ENCODE data around the gene GNG7.
A peak's percentile ranks its signal among the peaks of the same experiment; 100 is the strongest.
"Not testable (repeated sequence)": the region's sequence is repeated elsewhere in the genome, so short reads cannot be mapped to it uniquely, and the experiment has no call there.

Gene GNG7

DNA sequence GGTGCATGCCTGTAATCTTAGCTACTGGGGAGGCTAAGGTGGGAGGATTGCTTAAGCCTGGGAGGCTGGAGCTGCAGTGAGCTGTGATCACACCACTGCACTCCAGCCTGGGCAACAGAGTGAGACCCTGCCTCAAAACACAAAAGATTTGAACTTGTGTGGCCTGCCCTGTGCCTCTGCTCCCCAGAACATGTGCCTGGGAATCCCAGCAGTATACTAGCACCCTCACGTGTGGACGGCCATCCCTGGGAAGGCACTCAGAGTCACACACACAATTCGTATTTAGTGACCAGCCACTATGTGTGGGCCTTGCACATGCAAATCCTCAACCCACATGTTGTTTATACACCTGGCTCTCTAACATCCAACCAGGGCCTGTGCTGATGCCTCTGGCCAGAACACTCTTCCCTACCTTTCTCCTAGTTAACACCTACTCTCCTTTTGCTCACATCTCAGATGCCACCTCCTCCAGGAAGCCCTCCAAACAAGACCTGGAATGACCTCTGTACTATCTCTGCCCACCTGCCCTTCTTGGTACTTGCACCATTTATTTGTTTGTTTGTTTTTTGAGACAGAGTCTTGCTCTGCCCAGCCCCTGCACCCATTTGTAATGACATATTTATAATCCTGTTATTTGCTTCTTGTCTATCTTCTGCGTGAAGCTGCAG, 218.9 kb downstream of the GNG7 start:
- DNase-seq (ENCODE audit: low spot score): no peak

DNA sequence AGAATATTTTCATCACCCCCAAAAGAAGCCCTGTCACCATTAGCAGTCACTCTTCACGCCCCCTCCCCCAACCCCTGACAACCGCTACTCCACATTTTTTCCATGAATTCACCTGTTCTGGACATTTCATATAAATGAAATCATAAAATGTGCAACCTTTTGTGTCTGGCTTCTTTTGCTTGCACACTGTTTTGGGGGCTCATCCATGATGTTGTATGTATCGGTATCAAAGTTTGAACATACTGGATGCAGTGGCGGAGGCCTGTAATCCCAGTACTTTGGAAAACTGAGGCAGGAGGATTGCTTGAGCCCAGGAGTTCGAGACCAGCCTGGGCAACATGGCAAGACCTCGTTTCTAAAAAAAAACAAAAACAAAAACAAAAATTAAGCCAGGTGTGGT, 219.4 kb downstream of the GNG7 start:
- DNase-seq (ENCODE audit: low spot score): no peak

DNA sequence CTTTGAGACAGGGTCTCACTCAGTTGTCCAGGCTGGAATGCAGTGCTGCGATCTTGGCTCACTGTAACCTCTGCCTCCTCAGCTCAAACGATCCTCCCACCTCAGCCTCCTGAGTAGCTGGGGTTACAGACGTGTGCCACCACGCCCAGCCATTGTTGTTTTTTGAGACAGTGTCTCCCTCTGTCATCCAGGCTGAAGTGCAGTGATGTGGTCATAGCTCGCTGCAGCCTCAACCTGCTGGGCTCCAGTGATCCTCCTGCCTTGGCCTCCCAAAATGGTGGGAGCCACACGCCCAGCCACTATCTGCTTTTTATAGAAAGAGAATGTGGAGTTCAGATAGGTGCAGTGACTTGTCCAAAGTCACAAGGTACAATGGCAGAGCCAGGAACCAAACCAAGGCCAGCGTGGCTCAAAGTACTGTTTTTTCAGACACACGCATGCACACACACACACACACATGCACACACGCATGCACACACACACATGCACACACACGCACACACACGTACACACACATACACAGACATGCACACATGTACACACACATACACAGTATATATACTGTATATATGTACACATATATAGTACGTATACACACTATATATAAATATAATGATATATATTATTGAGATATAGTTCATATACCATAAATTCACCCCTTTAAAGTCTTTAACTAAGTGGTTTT, 220.0 kb downstream of the GNG7 start:
- no peak for DNase-seq (ENCODE audit: low spot score)

DNA sequence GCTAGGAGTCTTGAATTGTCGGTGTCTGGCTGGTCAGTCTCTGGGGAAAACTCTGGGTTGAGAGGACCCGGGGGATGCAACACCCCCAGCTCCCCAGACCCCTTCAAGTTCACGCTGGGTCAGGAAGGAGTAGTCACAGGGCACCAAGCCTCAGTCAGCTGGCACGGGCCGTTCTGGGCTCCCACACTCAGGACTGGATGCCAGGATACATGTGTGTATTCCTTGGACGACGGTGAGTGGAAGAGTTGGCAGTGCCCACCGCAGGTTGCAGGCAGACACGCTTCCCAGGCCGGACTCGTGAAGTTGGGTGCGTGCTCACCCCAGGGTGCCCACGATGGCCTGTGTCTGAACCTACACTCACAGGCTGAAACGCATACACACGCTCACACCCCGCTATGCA, 221.0 kb downstream of the GNG7 start:
- DNase-seq (ENCODE audit: low spot score): no peak

DNA sequence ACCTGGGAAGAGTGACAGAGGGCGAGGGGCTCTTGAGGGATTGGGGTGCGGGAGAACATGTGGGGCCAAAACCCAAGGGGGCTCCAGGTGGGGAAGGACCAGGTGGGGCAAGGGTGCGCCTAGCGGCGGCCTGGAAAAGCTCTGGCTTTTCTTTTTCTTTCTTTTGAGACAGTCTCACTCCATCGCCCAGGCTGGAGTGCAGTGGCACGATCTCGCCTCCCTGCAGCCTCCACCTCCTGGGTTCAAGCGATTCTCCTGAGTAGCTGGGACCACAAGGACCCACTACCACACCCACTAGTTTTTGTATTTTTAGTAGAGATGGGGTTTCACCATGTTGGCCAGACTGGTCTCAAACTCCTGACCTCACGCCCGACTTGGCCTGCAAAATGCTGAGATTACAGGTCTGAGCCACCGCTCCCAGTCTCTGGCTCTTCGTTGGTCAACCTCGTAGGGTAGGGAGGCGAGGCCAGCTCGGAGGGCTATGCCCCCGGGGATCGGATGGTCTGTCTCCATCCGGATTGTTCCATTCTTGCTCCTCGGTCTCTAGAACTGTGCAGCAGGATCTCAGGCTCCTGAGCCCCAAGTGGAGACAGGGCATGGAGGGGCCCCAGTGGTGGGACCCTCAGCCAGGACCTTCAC, 222.8 kb downstream of the GNG7 start:
- no peak for DNase-seq (ENCODE audit: low spot score)

DNA sequence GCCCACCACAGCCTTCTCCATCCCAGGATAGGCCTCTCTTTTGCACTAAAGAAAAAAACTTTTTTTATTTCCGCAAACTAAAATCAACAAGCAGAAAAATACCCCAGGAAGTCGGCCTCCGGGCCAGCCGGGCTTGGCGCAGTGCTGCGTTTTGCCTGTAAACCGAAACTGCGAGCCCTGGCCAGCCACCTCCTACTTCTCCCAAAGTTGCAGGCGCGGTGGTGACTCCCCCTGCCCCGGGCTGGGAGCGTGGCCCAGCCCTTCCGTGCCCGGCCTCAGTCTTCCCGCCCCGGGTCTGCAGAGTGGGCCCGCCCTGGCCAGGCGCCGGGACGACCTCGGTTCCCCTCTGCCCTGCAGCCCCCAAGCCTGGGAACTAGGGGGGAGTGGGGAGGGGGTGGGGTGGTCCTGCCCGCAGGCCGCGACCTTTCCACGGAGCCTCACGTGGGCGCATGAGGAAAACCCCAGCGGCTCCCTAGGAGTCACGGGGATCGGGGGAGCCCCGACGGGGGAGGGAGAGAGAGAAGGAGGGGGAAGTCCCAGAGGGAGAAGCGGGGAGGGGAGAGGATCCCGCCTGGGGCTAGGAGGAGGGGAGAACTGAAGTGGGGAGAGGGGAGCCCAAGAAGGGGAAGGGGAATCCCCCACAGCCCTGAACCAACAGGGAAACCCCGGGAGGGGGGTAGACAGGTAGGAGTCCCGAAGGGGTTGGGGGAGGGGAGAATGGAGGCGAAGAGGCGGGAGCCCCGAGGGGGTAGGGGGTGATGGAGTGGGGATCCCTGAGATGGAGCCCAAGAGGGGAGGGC, 223.5 kb downstream of the GNG7 start:
- peak; percentile 83 for DNase-seq (ENCODE audit: low spot score)

DNA sequence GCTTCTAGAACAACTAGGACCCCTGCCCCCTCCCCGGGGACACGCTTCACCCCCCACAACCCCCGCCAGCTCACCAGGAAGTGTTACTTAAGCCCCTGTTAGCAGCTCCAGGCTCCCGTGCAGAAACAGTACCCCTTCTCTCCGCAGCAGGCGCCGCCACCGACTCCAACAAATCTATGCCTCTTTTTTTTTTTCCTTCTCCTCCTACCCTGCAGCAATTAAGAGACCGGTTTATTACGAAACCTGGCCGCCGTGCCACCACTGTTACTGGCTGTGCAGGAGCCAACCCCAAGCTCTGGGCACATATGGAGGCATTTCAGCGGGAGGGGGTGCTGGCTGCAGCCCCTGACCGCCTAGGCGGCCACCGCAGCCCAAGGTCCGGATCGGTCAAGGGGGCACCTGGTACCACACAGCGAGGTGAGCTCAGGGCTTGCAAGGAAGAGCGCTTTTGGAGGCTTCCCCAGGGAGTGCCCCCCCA, 224.2 kb downstream of the GNG7 start:
- peak; percentile 33 for DNase-seq (ENCODE audit: low spot score)

DNA sequence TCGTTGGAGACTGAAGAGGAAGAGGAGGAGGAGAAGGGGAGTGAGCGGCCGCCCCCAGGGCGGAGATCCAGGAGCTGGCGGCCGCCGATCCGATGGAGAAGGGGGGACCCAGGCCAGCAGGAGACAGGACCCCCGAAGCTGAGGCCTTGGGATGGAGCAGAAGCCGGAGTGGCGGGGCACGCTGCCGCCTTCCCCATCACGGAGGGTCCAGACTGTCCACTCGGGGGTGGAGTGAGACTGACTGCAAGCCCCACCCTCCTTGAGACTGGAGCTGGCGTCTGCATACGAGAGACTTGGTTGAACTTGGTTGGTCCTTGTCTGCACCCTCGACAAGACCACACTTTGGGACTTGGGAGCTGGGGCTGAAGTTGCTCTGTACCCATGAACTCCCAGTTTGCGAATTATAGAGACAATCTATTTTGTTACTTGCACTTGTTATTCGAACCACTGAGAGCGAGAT, 224.7 kb downstream of the GNG7 start:
- DNase-seq (ENCODE audit: low spot score): peak; percentile 57

DNA sequence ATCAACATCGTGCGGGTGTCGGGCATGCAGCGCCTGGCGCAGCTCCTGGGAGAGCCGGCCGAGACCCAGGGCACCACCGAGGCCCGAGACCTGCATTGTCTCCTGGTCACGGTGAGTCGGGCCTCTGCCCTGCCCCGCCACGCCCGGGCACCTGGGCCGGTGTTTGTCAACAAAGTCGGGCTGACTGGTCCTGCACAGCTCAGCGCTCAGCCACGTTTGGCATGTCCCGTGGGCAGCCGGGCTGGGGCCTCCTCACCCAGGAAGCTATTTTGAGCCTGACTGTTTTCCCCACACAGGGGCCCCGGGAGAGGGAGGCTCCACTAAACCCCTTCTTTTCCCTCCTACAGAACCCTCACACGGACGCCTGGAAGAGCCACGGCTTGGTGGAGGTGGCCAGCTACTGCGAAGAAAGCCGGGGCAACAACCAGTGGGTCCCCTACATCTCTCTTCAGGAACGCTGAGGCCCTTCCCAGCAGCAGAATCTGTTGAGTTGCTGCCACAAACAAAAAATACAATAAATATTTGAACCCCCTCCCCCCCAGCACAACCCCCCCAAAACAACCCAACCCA, 225.3 kb downstream of the GNG7 start:
- peak; percentile 27 for DNase-seq (ENCODE audit: low spot score)

DNA sequence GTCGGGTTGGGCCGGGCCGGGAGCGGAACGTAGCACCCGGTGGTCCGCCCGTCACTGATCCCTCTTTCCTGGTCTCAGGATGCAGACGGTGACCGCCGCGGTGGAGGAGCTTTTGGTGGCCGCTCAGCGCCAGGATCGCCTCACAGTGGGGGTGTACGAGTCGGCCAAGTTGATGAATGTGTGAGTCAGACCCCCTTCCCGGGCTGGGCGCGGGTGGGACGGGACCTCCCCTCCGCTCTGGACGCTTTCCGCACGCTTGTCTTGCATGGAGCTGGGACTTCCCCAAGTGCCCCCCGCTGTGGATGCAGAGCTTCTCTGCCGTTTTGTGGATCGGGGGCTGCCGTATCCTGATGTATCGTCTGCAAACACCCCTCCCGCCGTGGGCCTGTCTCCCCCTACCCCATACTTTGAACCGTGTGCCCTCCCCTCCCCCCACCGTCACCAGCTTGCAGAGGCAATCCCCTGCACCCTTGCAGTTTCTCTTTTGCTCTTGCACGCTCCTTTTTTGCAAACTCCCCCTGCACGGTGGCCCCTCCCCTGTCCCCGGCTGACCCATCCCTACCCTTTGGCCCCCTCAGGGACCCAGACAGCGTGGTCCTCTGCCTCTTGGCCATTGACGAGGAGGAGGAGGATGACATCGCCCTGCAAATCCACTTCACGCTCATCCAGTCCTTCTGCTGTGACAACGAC, 225.9 kb downstream of the GNG7 start:
- DNase-seq (ENCODE audit: low spot score): peak; percentile 70

DNA sequence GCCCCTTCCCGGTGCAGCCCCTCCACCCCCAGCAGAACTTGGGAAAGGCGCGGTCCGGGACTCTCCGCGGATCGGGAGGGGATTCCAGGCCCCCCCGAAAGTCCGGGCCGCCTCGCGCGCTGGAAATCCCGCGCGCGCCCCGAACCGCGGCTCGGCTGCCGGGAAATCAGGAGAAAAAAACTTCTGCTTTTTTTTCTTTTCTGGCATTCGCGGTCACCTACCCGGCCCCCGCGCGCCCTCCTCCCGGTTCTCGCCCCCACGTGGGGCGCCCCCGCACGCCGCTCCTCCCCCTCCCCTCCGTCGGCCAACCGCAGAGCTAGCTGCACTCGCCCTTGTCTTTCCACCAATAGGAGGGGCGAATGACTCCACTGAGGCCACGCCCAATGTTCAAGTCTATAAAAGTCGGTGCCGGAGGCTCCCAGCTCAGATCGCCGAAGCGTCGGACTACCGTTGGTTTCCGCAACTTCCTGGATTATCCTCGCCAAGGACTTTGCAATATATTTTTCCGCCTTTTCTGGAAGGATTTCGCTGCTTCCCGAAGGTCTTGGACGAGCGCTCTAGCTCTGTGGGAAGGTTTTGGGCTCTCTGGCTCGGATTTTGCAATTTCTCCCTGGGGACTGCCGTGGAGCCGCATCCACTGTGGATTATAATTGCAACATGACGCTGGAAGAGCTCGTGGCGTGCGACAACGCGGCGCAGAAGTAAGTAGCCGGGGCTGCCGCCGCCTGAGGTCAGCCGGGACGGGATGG, 226.6 kb downstream of the GNG7 start, which contains the start of gene GADD45B:
Gene GADD45B (plus strand): TSS at position 426 of the 749 bp plus-strand sequence. CDS start 232 bp downstream, at position 658.
- DNase-seq (ENCODE audit: low spot score): peak; percentile 100

DNA sequence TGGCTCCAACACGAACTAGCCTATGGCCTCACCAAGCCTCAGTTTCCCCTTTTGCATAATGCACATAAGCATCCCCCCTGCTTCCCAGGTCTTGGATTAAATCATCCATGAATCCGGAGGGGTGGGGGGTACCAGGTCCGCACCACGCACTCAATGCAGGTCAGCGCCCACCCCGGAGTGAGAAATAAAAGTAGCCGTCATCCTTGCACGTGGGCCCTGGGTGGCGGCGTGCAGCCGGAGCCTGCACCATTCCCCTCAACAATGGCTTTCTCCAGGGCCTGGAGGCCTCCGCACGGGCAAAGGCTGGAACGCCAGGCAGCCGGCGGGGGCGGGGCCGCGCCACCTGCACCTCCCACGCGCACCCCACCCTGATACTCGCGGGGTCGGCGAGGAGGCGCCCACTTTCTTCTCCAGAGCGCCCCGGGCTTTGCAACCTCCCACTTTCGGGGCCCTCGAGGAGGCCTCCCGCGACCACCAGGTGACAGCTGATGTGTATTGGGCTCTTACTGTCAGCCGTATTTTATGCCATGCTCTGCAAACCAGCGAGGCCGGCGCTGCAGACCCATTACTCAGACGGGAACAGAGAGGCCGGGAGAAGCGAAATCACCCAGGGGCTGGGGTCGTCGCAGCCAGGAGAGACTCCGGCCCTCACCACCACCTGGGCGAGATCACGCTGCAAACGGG, 227.3 kb downstream of the GNG7 start:
- DNase-seq (ENCODE audit: low spot score): peak; percentile 63

DNA sequence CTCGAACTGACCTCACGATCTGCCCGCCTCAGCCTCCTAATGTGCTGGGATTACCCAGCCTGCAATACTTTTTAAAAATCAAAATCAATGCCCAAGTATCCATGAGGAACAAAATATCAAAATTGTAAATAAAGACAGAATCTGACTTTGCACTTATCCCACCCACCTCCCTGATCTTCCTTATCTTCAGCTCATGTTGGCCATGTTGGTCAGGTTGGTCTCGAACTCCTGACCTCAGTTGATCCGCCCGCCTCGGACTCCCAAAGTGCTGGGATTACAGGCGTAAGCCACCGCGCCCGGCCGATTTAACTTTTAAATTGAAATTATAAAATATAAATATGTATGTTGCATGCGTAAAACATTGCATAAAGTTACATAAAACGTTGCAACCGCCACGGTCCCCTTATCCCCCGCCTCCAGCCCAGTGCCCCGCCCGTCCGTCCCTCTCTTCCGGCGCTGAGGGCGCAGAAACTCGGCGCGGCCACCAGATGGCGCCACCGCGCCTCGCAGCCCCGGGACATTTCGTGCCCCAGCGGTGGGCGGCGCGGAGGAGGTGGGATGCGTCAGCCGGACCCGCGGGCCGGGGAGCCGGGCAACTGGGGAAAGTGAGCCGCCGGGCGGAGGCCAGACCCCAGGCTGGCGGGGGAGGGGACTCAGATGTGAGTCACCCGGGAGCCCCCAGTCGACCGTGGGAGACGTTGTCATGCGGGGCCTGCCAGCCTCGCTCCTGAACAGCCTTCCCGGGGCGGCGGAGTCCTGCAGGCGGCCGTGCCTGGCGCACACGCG, 228.1 kb downstream of the GNG7 start:
- peak; percentile 93 for DNase-seq (ENCODE audit: low spot score)

DNA sequence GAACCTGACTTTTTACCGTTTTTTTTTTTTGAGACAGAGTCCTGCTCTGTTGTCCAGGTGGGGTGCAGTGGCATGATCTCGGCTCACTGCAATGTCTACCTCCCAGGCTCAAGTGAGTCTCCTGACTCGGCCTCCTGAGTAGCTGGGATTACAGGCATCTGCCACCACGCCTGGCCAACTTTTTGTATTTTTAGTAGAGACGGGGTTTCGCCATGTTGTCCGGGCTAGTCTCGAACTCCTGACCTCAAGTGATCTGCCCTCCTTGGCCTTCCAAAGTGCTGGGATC, 232.6 kb downstream of the GNG7 start:
- not testable (repeated sequence) for DNase-seq (ENCODE audit: low spot score)

DNA sequence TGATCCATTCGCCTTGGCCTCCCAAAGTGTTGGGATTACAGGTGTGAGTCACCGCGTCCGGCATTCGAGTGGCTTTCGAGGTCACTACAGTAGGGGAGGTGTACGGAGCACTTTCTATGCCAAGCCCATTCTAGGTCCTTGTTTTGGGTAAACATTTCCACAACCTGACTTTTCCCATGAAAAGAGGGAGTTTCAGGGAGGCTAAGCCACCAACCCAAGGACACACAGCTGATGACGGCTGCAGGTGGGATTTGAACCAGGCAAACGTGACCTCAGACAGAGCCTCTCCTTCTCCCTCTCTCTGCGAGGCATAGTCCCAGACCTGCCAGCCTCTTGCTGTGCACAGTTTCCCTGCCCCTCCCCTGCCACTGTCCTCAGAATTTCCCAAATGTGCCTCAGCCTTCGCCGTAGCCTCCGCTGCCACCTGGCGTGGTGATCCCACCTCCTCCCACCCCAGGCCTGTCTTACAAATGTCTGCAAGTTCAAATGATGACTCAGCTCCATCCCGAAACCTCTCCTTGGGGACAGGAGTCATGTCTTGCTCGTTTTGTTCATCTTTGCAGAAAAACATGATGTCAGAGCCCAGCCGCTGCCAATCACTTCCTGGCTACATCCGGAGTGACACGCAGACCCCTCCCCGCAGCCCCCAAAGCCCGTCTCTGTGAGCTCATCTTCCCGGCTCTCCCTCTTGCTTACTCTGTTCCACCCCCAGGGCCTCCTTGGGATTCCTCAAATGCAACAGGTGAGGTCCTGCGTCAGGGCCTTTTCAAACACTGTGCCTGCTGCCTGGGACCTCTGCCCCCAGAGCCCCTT, 233.2 kb downstream of the GNG7 start:
- DNase-seq (ENCODE audit: low spot score): peak; percentile 55

DNA sequence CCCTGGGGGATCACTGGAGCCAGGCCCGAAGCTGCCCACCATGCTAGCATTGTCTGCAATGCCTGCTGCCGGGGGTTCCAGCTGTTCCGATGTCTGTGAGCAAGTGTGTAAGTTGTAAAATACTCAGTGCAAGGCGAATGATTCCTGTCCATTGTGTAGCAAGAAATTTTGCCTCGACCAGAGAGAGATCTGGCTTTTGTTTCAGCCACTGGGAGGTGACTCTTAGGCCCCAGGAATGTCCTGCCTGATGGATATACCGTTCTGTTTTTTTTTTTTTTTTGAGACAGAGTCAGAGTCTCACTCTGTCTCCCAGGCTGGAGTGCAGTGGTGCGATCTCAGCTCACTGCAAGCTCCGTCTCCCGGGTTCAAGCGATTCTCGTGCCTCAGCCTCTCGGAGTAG, 233.9 kb downstream of the GNG7 start:
- DNase-seq (ENCODE audit: low spot score): no peak

DNA sequence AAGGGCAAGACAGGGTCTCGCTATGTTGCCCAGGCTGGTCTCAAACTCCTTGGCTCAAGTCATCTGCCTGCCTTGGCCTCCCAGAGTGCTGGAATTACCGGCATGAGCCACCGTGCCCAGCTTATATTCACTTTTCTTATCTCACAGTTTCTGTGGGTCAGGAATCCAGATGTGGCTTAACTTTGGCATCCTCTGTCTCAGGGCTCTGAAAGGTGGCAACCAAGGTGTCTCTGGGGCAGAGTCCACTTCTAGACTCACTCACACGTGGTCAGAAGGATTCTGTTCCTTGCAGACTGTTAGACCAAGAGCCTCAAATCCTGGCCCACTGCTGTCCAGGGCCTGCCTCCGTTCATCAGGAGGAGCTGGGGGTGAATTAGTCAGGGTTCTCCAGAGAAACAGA, 238.1 kb downstream of the GNG7 start:
- DNase-seq (ENCODE audit: low spot score): no peak

DNA sequence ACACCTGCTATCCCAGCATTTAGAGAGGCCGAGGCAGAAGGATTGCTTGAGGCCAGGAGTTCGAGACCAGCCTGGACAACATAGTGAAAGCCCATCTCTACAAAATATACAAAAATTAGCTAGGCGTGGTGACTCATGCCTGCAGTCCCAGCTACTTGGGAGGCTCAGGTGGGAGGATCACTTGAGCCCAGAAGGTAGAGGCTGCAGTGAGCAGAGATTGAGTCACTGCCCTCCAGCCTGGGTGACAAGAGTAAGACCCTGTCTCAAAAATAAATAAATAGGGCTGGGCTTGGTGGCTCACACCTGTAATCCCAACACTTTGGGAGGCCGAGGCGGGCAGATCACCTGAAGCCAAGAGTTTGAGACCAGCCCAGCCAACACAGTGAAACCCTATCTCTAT, 238.8 kb downstream of the GNG7 start:
- not testable (repeated sequence) for DNase-seq (ENCODE audit: low spot score)
